GM06990 (cell line): ENCODE measurements around the gene TFR2.
"Not testable (repeated sequence)": the region's sequence is repeated elsewhere in the genome, so short reads cannot be mapped to it uniquely, and the experiment has no call there.

Source experiments
- DNase-seq: peaks from one replicate; pipeline ENCODE4 v3.0.0-alpha.2; 2011; ENCODE audit not compliant: insufficient read length; ENCODE audit errors: extremely low read depth
- H3K27me3 ChIP-seq: replicated peaks from 2 replicates; pipeline ENCODE4 v1.6.0; 2011; ENCODE audit warnings: low read length; ENCODE audit not compliant: control insufficient read depth, insufficient read depth
- H3K36me3 ChIP-seq: 2 replicates; pipeline ENCODE4 v1.5.1; 2011; ENCODE audit warnings: low read length; ENCODE audit not compliant: control insufficient read depth, insufficient read depth
- H3K4me3 ChIP-seq: replicated peaks from 2 replicates; pipeline ENCODE4 v1.5.1; 2011; ENCODE audit warnings: low read depth, mild to moderate bottlenecking, control low read depth, low read length
- CTCF ChIP-seq: IDR thresholded peaks from 2 replicates; pipeline ENCODE4 v1.5.1; 2011; ENCODE audit warnings: low read length, control low read depth, mild to moderate bottlenecking, inconsistent platforms; ENCODE audit not compliant: insufficient read depth, poor library complexity, severe bottlenecking

Gene TFR2

DNA sequence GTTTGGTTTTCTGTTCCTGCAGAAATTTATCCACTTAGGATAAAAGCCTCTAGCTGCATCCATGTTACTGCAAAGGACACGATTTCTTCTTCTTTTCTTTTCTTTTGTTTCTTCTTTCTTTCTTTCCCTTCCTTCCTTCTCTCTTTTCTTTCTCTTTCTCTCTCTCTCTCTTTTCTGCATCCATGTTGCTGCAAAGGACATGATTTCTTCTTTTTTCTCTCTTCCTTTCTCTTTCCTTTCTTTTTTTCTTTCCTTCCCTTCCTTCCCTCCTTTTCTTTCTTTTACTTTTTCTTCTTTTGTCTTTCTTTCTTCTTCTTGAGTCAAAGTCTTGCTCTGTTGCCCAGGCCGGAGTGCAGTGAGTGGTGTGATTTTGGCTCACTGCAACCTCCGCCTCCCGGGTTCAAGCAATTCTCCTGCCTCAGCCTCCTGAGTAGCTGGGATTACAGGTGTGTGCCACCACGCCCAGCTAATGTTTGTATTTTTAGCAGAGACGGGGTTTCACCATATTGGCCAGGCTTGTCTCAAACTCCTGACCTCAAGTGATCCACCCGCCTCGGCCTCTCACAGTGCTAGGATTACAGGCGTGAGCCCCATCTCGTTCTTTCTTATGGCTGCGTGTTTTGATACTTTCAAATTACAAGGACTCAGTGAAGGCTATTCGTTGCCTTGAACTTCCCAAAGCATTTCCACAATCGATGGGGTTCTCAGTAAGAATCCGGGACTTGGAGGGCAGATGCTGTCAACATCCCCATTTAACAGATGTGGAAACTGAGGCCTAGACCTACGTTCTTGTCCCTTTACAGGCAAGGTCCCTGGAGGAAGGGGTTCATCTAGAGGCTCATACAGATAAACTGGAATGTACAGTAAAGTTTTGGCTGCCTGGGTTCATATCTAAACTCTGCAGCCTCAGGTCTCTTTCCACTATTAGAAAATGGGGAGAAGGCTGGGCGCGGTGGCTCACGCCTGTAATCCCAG, 30.3 kb upstream of the TFR2 start:
- H3K4me3 ChIP-seq, result no peak overlapping the region
- DNase-seq, result no peak
- H3K27me3 ChIP-seq, result no peaks in the 10 kb centered on the region
- no peak for TF ChIP-seq CTCF
- H3K36me3 ChIP-seq, result peaks cover 3% of the 10 kb centered on the region

GRCh38 chr7:100670074-100670473, 28.7 kb upstream of the TFR2 start:
- Histone ChIP-seq H3K27me3 (no peaks in the 10 kb centered on the region), H3K4me3 (no peak overlapping the region), H3K36me3 (no peaks in the 10 kb centered on the region)
- DNase-seq, result no peak
- no peak for TF ChIP-seq CTCF

- not testable (repeated sequence) for DNase-seq, H3K27me3 ChIP-seq, H3K4me3 ChIP-seq, H3K36me3 ChIP-seq
These were observed 27.8 kb upstream of the TFR2 start for GRCh38 chr7:100669106-100669505.

DNA sequence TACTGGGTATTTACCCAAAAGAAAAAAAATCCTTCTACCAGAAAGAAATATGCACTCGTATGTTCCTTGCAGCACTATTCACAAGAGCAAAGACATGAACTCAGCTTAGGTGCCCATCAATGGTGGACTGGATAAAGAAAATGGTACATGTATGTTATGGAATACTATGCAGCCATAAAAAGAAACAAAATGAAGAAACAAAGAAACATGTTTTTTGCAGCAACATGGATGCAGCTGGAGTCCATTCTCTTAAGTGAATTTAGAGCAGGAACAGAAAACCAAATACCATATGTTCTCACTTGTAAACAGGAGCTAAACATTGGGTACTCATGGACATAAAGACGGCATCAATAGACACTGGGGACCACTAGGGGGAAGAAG, 26.7 kb upstream of the TFR2 start:
- DNase-seq, result no peak
- Histone ChIP-seq H3K36me3 (no peaks in the 10 kb centered on the region), H3K4me3 (no peak overlapping the region), H3K27me3 (no peaks in the 10 kb centered on the region)
- TF ChIP-seq CTCF, result no peak

DNA sequence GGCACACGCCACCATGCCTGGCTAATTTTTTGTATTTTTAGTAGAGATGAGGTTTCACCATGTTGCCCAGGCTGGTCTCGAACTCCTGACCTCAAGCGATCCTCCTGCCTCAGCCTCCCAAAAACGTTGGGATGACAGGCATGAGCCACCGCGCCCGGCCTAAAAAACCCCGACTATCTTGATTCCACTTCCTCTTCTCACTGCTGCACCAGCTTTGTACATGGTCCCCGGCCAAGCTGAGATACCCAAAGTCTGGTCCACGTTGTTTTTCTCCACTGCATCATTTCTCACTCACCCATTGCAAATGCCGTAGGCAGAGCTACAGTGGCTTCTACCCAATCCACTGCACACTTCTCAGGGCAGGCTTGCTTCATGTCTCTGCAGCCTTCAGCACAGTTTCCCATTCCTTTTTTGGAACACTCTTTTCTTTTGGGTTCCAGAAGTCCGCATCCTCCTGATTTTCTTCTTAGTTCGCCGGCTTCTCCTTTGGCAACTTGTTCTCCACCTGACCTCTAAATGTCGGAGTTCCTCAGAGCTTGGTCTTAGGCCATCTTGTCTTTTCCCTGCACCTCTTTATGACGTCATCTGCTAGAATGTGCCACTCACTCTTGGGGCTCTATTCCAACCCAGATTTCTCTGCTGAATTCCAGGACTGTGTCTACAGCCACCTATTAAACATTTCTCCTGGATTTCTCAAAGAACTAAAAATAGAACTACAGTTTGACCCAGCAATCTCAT, 26.1 kb upstream of the TFR2 start:
- Histone ChIP-seq H3K4me3 (no peak overlapping the region), H3K36me3 (no peaks in the 10 kb centered on the region), H3K27me3 (no peaks in the 10 kb centered on the region)
- no peak for DNase-seq
- TF ChIP-seq CTCF, result no peak

DNA sequence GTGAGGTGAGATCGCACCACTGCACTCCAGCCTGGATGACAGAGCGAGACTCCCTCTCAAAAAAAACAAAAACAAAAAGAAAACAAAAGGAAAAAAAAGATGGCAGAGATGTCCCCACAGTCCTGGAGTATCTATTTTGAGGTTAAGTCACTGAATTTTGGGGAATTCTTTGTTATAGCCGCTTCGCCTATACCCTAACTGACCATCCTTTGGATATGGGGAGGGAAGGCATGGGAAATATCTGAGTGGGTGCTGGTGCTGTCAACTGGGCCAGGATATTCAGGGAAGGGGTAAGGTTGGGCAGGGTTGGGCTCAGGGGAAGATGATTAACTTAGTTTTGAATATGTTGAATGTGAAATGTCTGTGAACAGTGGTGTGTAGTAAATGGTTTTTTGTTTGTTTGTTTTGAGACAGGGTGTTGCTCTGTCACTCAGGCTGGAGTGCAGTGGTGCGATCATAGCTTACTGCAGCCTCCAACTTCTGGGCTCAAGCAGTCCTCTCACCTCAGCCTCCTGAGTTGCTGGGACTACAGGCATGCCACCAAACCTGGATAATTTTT, 23.9 kb upstream of the TFR2 start:
- no peak overlapping the region for H3K4me3 ChIP-seq
- DNase-seq, result no peak

GRCh38 chr7:100662194-100662776, 20.9 kb upstream of the TFR2 start:
- H3K36me3 ChIP-seq, H3K4me3 ChIP-seq, H3K27me3 ChIP-seq, DNase-seq: not testable (repeated sequence)

More for the DNA sequence above, 23.9 kb upstream of the TFR2 start:
- H3K27me3 ChIP-seq, result no peaks in the 10 kb centered on the region
- TF ChIP-seq CTCF, result no peak
- no peaks in the 10 kb centered on the region for H3K36me3 ChIP-seq
